Endodermal cell (in vitro differentiated cells): Measurements from ENCODE around the gene EDC4. TPM values are rescaled to one million over a fixed set of nuclear protein-coding genes. Genes with fewer than 3 reads are reported as not detected.

Source experiments
- DNase-seq: peaks from one replicate; pipeline ENCODE4 v3.0.0-alpha.2; 2017
- H3K27ac ChIP-seq: 2 replicates; pipeline ENCODE4 v1.5.1; 2013; ENCODE audit warnings: mild to moderate bottlenecking, low read depth, low read length, moderate library complexity
- H3K27me3 ChIP-seq: 2 replicates; pipeline ENCODE4 v1.6.1; 2013; ENCODE audit warnings: mild to moderate bottlenecking, low read length, moderate library complexity; ENCODE audit not compliant: insufficient read depth, control insufficient read depth, poor library complexity, severe bottlenecking
- H3K36me3 ChIP-seq: 2 replicates; pipeline ENCODE4 v1.7.0; 2013; ENCODE audit warnings: mild to moderate bottlenecking, low read length, moderate library complexity; ENCODE audit not compliant: control insufficient read depth, insufficient read depth
- H3K4me1 ChIP-seq: one replicate; pipeline ENCODE4 v1.7.0; 2013; ENCODE audit warnings: low read length; ENCODE audit not compliant: control insufficient read depth, insufficient read depth
- H3K4me3 ChIP-seq: 2 replicates; pipeline ENCODE4 v1.5.1; 2013; ENCODE audit warnings: mild to moderate bottlenecking, low read length, moderate library complexity
- H3K9ac ChIP-seq: 2 replicates; pipeline ENCODE4 v1.6.1; 2013; ENCODE audit warnings: mild to moderate bottlenecking, low read length, moderate library complexity; ENCODE audit not compliant: poor library complexity, severe bottlenecking; ENCODE audit errors: extremely low read depth
- H3K9me3 ChIP-seq: 2 replicates; pipeline ENCODE4 v1.6.1; 2013; ENCODE audit warnings: mild to moderate bottlenecking, low read length, moderate library complexity; ENCODE audit not compliant: control insufficient read depth
- H3K27ac Mint-ChIP-seq: 2 replicates; pipeline ENCODE4 v1.8.0; 2020; ENCODE audit warnings: mixed read lengths
- H3K27me3 Mint-ChIP-seq: 2 replicates; pipeline ENCODE4 v1.8.0; 2021; ENCODE audit warnings: mild to moderate bottlenecking, mixed read lengths; ENCODE audit not compliant: insufficient read depth
- H3K36me3 Mint-ChIP-seq: 2 replicates; pipeline ENCODE4 v1.8.0; 2020; ENCODE audit warnings: low read depth, mixed read lengths
- H3K4me1 Mint-ChIP-seq: 2 replicates; pipeline ENCODE4 v1.8.0; 2020; ENCODE audit warnings: mixed read lengths
- H3K4me3 Mint-ChIP-seq: 2 replicates; pipeline ENCODE4 v1.8.0; 2020; ENCODE audit warnings: mild to moderate bottlenecking, moderate library complexity, mixed read lengths
- H3K9me3 Mint-ChIP-seq: 2 replicates; pipeline ENCODE4 v1.8.0; 2020; ENCODE audit warnings: mild to moderate bottlenecking, mixed read lengths
- CTCF ChIP-seq: fragments of 200-600 bp; sonication (generic); conservative IDR thresholded peaks from 2 replicates; pipeline ENCODE4 v1.5.0; 2021; ENCODE audit warnings: antibody characterized with exemption, mild to moderate bottlenecking
- WGBS, 2 experiments: methylation state at CpG; one replicate each; pipeline versions ENCODE4 v1.1.5 to v1.1.7; 2013; ENCODE audit warnings: missing lambda C conversion rate in 2 of 2, mixed read lengths in 1 of 2; ENCODE audit not compliant: insufficient coverage in 1 of 2, insufficient read length in 1 of 2; 5-methylcytosine and 5-hydroxymethylcytosine counted together
- total RNA-seq, 2 donors: library from RNA; stranded (reverse); fragmentation: NEBNext Ultra II Directional in 1 of 2; extraction: Animal tissue kit (Norgen Biotek cat#: 25700) in 1 of 2; gene quantifications; 2 replicates in 1 of 2; 3 replicates in 1 of 2; pipeline ENCODE4 v1.2.1, GENCODE V29; 2021

EDC4 gene
- total RNA-seq, 2 donors from 2014 or later, result 69.2 to 74.3 TPM

GRCh38 chr16:67855789-67856188, 17.1 kb upstream of the EDC4 start:
- Histone ChIP-seq H3K9ac (no peak overlapping the region), H3K36me3 (peaks cover 41% of the 10 kb centered on the region), H3K4me3 (no peak overlapping the region), H3K27me3 (no peaks in the 10 kb centered on the region), H3K4me1 (peaks cover 22% of the 10 kb centered on the region), H3K9me3 (no peaks in the 10 kb centered on the region), H3K27ac (no peak overlapping the region)
- peaks cover 32% of the 10 kb centered on the region for H3K36me3 Mint-ChIP-seq
- DNase-seq, result no peak
- no peaks in the 10 kb centered on the region for H3K27me3 Mint-ChIP-seq
- H3K9me3 Mint-ChIP-seq, result no peaks in the 10 kb centered on the region
- H3K27ac Mint-ChIP-seq, result peak overlapping the region; percentile 91
- H3K4me1 Mint-ChIP-seq, result peaks cover 38% of the 10 kb centered on the region
- no peak overlapping the region for H3K4me3 Mint-ChIP-seq
- TF ChIP-seq CTCF, result no peak
- WGBS, 2 experiments, result 96% methylated on average over 4 to 10 of the region's 10 CpGs

- no peak for DNase-seq
- peaks cover 22% of the 10 kb centered on the region for H3K4me1 ChIP-seq
- peaks cover 49% of the 10 kb centered on the region for H3K36me3 ChIP-seq
- H3K9me3 Mint-ChIP-seq, result no peaks in the 10 kb centered on the region
- H3K9me3 ChIP-seq, result no peaks in the 10 kb centered on the region
- no peaks in the 10 kb centered on the region for H3K27me3 ChIP-seq
- peak overlapping the region; percentile 71 for H3K9ac ChIP-seq
- peak overlapping the region; percentile 33 for H3K4me3 ChIP-seq
- WGBS, 2 experiments, result 90 to 92% methylated on average over 5 of the region's 5 CpGs
- no peak for TF ChIP-seq CTCF
- peaks cover 36% of the 10 kb centered on the region for H3K36me3 Mint-ChIP-seq
- peaks cover 40% of the 10 kb centered on the region for H3K4me1 Mint-ChIP-seq
- no peak overlapping the region for H3K27ac ChIP-seq
- H3K27ac Mint-ChIP-seq, result peak overlapping the region; percentile 91
- H3K4me3 Mint-ChIP-seq, result no peak overlapping the region
- no peaks in the 10 kb centered on the region for H3K27me3 Mint-ChIP-seq
Observed at GRCh38 chr16:67856927-67857546, 15.8 kb upstream of the EDC4 start.

- Histone ChIP-seq H3K4me1 (peaks cover 22% of the 10 kb centered on the region), H3K27me3 (no peaks in the 10 kb centered on the region), H3K9me3 (no peaks in the 10 kb centered on the region), H3K36me3 (peaks cover 53% of the 10 kb centered on the region), H3K27ac (peak overlapping the region; percentile 40), H3K4me3 (peak overlapping the region; percentile 33), H3K9ac (peak overlapping the region; percentile 71)
- H3K36me3 Mint-ChIP-seq, result peaks cover 35% of the 10 kb centered on the region
- no peaks in the 10 kb centered on the region for H3K9me3 Mint-ChIP-seq
- 60 to 93% methylated on average over 2 to 3 of the region's 3 CpGs for WGBS, 2 experiments
- no peak overlapping the region for H3K4me3 Mint-ChIP-seq
- H3K4me1 Mint-ChIP-seq, result peaks cover 40% of the 10 kb centered on the region
- H3K27me3 Mint-ChIP-seq, result no peaks in the 10 kb centered on the region
- peak; percentile 92 for DNase-seq
- peak overlapping the region; percentile 91 for H3K27ac Mint-ChIP-seq
- no peak for TF ChIP-seq CTCF
Observed at GRCh38 chr16:67857547-67858233, 15.2 kb upstream of the EDC4 start.
